MV-4-11 (cell line): Measurements from ENCODE around the gene EEF1AKMT1.
A peak's percentile ranks its signal among the peaks of the same experiment; 100 is the strongest.

Source experiments
- DNase-seq: peaks from one replicate; lab custom pipeline; 2025; lab: John Stamatoyannopoulos, UW

Gene EEF1AKMT1

GRCh38 chr13:20718958-20719566, 54.7 kb downstream of the EEF1AKMT1 start:
- no peak for DNase-seq

DNA sequence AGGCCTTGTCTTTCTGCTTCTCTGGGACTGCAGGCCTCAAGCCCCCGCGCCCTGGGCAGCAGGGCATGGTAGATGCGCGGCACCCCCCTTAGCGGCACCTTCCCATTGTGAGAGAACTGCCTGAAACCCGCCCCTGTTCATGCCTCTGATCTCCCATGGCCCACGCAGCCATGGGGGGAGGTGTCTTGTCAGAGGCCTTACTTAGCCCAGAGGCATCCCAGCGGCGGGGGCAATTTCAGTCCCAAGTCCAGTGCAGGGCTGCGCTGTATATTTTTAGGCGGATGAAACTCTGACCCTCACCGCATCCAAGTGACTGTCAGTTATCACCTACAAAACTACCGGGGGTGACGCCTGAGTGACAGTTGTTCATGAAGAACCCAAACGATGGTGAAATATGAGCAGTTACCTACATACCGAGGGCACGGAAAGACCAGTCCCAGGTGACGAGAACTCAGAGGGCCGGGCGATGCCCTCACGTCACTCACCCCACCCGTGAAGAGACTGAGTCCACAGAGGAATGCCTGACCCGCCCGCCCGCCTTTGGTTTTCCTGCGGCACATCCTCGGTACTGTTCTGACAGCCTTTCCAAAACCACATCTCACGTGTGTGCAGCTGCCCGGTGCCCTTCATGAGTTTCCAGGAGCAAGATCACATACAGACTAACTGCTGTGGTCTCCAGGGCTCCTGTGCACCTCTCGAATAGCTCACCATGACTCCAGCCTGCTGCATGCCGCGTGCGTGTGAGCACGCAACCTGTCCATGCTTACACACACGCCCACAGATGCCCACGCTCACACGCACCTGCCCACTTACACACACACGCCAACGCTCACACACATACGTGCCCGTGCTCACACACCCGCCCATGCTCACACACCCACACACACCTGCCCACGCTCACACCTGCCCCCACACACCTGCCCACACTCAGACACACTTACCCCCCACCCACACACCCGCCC, 55.9 kb downstream of the EEF1AKMT1 start:
- DNase-seq, result no peak

DNA sequence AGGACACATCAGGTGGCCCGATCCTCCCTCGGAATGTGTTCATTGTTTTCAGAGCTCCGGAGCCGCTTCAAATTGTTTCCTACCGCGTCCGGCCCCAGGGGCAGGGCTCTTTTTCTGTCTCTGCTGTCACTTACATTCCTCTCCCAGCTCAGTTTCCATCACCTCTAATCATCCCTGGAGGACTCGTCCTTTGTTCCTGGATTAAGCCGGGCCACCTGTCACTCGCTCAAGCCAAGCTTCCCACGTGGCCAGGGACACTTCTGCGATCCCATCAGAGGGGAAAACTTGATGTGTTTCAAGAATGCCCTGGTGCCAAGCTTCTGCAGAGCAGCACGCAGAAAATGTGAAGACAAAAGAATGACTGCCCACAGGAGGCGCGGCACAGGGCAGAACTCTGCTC, 56.8 kb downstream of the EEF1AKMT1 start:
- DNase-seq, result no peak

DNA sequence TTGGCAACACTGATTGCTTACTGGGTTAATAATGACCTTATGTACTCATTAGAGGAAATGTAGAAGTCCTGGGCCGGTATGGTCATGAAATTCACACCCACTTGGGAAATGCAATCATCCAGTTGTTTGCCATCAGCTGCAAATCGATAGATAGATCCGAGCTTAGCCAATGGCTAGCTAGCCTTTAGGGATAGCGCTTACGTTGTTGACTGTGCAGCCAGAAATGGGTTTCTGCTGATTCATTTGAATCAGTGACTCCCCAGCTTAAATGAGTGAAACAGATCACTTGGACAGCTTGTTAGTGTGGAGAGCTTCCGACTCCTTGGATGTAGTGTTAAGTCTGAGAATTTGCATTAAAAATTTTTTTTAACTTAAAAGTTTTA, 58.4 kb downstream of the EEF1AKMT1 start:
- no peak for DNase-seq

- no peak for DNase-seq
Measured at GRCh38 chr13:20714563-20715329, 59.0 kb downstream of the EEF1AKMT1 start.

- no peak for DNase-seq
Measured at GRCh38 chr13:20714161-20714560, 59.6 kb downstream of the EEF1AKMT1 start.

DNA sequence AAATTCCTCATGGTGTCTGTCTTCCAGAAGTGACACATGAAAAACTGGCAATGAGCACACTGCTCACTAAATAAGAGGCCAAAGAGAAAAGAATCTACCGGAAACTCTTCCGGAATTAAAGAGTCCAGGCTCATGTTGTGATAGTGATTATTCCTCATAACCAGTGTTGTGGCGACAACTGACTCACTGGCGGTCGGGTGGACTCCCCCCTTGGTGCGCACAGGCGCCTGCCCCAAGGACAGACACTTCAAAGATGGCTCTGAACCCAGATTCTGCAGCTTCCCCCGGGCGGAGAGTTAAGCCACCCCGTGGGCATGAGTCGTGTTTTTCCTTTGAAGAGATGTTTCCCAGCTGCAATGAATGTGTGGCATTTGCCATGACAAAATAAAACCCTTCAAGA, 60.0 kb downstream of the EEF1AKMT1 start:
- DNase-seq, result no peak

GRCh38 chr13:20713014-20713376, 60.8 kb downstream of the EEF1AKMT1 start:
- DNase-seq, result no peak

GRCh38 chr13:20711301-20712044, 62.3 kb downstream of the EEF1AKMT1 start:
- DNase-seq, result no peak

GRCh38 chr13:20709782-20710181, 64.0 kb downstream of the EEF1AKMT1 start:
- DNase-seq, result no peak

DNA sequence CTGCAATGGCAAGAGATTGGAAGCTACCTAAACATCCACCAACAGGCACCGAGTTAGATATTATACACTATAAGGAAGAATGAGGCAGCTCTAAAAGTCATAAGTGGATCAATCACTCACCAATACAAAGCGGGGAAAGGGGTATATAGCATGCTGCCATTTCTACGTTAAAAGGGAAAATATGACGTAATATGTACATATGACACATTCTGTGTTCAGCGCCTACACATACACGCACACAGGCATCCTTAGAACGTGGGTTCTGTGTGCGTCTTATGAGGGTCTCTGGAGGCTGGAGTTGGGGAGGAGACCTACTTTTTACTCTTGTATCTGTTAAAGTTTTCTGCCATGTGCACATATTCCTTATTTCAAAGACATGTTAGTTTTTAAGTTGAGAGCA, 64.4 kb downstream of the EEF1AKMT1 start:
- DNase-seq, result no peak

DNA sequence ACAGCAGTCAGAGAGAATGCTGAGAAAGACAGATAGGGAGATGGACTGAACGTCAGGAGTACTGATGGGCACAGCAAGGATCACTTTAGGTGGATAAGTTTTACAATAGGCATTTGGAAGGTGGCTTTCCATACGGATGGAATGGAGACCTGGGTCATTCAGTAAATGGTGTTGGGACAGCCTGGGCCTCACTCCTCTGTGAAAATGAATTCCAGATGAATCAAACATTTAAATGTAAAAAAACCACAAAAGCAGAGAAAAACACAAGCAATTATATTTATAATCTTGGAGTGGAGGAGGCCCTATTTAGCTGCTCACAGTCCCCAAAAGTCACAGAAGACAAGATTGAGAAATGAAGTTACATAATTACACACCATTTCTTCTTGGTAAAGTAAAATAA, 65.5 kb downstream of the EEF1AKMT1 start:
- no peak for DNase-seq

DNA sequence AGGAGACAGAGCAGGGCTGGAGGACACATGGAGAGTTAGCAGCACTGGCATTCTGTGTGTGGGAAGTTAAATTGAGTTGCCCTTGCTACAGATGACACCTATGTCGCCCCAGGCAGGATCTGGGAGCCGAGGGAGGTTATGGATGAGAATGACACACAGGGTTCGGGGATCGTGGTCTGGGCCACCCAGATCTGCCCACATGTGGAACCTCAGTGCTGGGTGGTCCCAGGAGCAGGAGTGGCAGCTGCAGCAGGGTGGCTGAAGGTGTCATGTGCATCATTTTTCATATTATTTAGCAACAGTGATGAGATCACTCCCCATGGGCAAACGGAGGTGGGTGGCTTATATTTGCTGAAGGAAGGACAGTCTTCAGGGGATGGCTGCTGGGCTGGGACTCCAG, 67.1 kb downstream of the EEF1AKMT1 start:
- no peak for DNase-seq

GRCh38 chr13:20704459-20705069, 69.2 kb downstream of the EEF1AKMT1 start:
- DNase-seq, result no peak

DNA sequence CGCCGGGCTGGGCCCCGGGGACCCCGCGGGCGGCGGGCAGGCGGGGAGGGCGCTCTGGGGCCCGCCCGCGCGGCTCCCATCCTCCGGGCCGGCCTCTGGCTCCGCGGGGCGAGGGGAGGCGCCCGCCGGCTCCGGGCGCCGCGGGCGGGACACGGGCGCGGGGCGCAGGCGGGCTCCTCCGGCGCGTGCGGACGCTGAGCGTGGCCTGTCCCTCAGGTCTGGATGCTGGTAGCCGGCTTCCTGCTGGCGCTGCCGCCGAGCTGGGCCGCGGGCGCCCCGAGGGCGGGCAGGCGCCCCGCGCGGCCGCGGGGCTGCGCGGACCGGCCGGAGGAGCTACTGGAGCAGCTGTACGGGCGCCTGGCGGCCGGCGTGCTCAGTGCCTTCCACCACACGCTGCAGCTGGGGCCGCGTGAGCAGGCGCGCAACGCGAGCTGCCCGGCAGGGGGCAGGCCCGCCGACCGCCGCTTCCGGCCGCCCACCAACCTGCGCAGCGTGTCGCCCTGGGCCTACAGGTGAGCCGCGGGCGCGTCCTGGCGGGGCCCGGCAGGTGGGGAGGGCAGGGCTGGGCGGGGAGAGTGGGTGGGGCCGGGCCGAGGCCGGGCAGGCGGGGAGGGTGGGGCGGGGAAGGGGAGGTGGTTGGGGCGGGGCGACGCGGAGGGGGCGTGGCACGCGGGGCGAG, 69.8 kb downstream of the EEF1AKMT1 start:
- DNase-seq, result peak; percentile 54

GRCh38 chr13:20702915-20703779, 70.6 kb downstream of the EEF1AKMT1 start, which contains the start of gene IL17D:
IL17D (plus strand) TSS chr13:20703699; CDS start chr13:20704002, 303 bp downstream.
- DNase-seq, result no peak

DNA sequence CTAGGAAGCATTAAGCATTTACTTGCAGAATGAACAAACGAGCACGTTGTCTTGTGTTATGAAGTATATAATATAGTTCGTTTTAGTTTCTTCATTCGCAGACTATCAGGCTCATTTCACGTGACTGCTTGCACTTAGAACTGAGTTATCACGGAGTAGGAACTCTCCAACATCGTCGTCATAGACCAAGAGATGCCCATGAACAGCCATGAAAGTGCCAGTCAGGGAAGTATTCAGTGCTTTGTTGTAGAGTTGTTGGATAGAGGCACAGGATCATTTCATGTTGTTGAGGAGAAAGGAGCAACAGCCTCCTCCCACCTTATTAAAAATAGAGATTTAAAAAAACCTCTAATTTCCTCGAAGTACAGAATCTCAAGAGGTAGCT, 71.2 kb downstream of the EEF1AKMT1 start:
- DNase-seq, result no peak

GRCh38 chr13:20701461-20701860, 72.3 kb downstream of the EEF1AKMT1 start:
- peak; percentile 28 for DNase-seq

- no peak for DNase-seq
Measured at GRCh38 chr13:20700288-20700687, 73.5 kb downstream of the EEF1AKMT1 start.

- DNase-seq, result peak; percentile 12
Measured at GRCh38 chr13:20699715-20700114, 74.0 kb downstream of the EEF1AKMT1 start.
